HG03439 (cell line): Measurements from ENCODE around the gene C1QTNF2.

Experiments
- ATAC-seq: cut with Tn5 transposase; IDR thresholded peaks from one replicate; pipeline ENCODE4 v1.9.1; 2021; ENCODE audit warnings: mild to moderate bottlenecking, moderate library complexity; ENCODE audit not compliant: unreplicated experiment

C1QTNF2 gene

DNA sequence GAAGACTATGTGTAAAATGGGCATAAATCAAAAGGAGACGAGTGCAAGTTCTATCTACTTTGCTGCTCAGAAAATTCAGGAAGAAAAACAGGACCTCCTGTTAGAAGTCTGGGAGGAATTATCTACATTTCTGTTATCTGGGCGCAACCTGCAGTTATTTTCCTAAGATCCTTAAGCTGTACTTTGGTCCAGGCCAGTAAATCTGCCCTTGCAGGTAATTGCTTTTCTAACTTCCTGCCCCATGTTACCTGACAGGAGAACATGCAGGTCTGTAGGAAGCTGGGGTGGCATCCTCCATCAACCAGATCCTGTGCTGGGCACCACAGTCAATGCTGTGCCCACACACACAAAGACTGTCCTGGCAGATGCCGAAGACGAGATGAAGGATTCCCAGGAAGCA is 63.7 kb downstream of the C1QTNF2 start:
- ATAC-seq = no peak

DNA sequence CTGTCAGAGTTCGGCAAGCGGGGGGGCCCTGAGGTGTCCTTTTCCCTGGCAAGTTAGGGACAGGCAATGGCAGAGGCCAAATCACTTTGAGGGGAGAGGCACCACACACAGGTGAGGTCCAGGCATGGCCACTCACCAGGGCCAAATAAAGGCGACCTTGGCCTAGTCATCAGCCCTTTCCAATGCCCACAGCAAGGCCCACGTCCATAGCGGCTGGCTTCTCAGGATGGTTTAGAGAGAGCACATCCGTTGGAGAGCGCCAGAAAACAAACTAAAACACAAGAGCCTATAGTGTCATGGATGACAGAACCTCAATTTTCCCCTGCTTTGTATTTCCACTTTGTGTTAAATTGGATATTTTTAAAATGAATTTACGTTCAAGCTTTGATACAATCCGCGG is 65.1 kb downstream of the C1QTNF2 start:
- no peak for ATAC-seq

DNA sequence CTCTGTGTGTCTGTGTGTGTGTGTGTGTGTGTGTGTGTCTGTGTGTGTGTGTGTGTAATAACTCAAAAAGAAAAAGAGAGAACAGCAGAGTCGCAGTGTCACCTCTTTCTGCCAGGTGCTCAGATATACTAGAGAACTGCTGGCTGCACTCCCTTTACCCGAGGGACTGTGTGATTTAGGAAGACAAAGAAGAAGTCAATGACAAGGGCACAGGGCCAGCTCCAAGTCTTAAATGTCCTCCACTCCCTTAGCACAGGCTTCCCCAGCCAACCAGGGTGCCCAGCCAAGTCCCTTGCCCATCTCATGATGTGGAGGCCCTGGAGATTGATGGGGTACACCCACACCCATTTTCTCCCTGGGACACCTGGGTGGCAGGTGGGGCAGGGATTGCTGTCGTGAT is 66.7 kb downstream of the C1QTNF2 start:
- ATAC-seq = no peak

DNA sequence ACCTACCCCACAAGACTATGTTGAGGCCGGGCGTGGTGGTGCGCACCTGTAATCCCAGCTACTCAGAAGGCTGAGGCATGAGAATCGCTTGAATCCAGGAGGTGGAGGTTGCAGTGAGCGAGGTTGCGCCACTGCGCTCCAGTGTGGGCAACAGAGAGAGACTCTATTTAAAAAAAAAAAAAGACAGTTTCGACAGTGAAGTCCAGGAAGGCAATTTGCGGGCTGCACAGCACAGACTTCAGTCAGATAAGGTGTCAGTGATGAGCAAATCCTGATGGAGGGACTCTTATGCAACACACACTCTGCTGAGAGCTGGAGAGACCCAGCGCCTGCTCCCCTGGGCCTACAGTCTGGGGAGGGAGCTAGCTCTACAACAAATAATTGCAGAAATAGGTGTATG is 72.2 kb downstream of the C1QTNF2 start:
- no peak for ATAC-seq

DNA sequence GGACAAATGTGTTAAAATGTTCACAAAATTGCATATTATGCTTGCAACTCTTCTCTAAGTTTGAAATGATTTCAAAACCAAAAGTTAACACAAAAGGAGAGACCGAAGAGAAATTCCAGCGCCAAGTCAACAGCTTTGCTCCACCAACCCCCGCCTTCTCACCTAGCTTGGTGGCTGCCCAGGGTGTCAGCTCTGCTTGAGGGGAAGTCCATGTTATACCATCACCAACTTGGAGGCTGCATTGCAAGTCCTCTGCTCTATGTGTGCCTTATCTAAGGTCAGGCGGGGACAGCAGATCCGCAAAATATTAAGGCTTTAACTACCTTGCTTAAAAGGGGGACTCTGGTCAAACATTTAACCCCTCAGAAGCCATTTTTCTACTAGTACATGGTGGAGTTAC is 72.7 kb downstream of the C1QTNF2 start:
- ATAC-seq = no peak
